ENCODE measurements around the gene ACADSB. TPM values are rescaled to one million over a fixed set of nuclear protein-coding genes. Genes with fewer than 3 reads are reported as not detected.

ACADSB gene
- total and polyA plus RNA-seq, 10 of the 15 experiments (the other 5 are each of a cell fraction or from before 2014, with no cell fraction given): 10.8 to 24.0 (median 15.0) TPM

- no peak for ATAC-seq
- Histone ChIP-seq H4K20me1 (ENCODE audit: control insufficient read depth, insufficient read depth) (no peaks in the 10 kb centered on the region), H3K9me3 (replicated peaks; ENCODE audit: control insufficient read depth, insufficient read depth, low read length) (no peaks in the 10 kb centered on the region), H3K27me3 (replicated peaks in 1 of 2; ENCODE audit: control insufficient read depth in 2 of 2, insufficient read depth in 2 of 2, low read length in 1 of 2) (no peaks in the 10 kb centered on the region), H3K4me2 (ENCODE audit: control insufficient read depth, insufficient read depth) (no peak overlapping the region), H3K79me2 (ENCODE audit: control insufficient read depth, insufficient read depth, low read length) (no peaks in the 10 kb centered on the region), H3K27ac (ENCODE audit: control insufficient read depth, insufficient read depth) (no peak overlapping the region), H3K9ac (ENCODE audit: control insufficient read depth, insufficient read depth, low read length) (no peak overlapping the region), H3K36me3 (ENCODE audit: control insufficient read depth in 2 of 2, insufficient read depth in 2 of 2, low read length in 1 of 2) (no peaks in the 10 kb centered on the region), H2AFZ (ENCODE audit: control insufficient read depth, low read depth, low read length) (no peak overlapping the region), H3K4me1 (ENCODE audit: control insufficient read depth, insufficient read depth, low read length) (no peaks in the 10 kb centered on the region), H3K4me3 (no peak overlapping the region)
- no TSS peak for BruUV-seq (replicated peaks)
- no peak for FAIRE-seq
- ChIA-PET RAD21 (ENCODE audit: unreplicated experiment) (no interaction called here), SMC1A (ENCODE audit: uncharacterized antibody, unreplicated experiment) (interaction anchor here (0.7 kb wide), 1 partner anchor 22 kb away, joined by 3 read pairs; no protein-coding TSS in a partner anchor), CTCF (interaction anchor here (1.3 kb wide), 1 partner anchor 10 kb away, joined by 3 read pairs; no protein-coding TSS in a partner anchor), POLR2A (no interaction called here)
- in situ Hi-C loops (cut with MboI) (no loop called here), intact Hi-C loops (cut with micrococcal nuclease; ENCODE audit: unreplicated experiment) (no loop called here)
- WGBS (ENCODE audit: insufficient coverage, insufficient replicate concordance, low lambda C conversion rate, missing lambda C conversion rate): 80% methylated on average over 2 of the region's 2 CpGs
- TF ChIP-seq TAF1 (IDR thresholded peaks at IDR 0.05; ENCODE audit: borderline replicate concordance, low read depth, low read length): no peak
- no peak for TF ChIP-seq KDM1A (IDR thresholded peaks at IDR 0.05; ENCODE audit: borderline replicate concordance)
- no peak for TF ChIP-seq CREB1 (IDR thresholded peaks at IDR 0.05; ENCODE audit: low read depth)
- no peak for TF ChIP-seq FOS (IDR thresholded peaks at IDR 0.05; ENCODE audit: borderline replicate concordance, extremely low read depth, insufficient read length)
- no peak for TF ChIP-seq CHD1 (IDR thresholded peaks at IDR 0.05; ENCODE audit: low read depth, low read length)
- no peak for TF ChIP-seq HCFC1 (IDR thresholded peaks at IDR 0.05; ENCODE audit: low read length)
- no peak for TF ChIP-seq NR2F1 (conservative IDR thresholded peaks at IDR 0.05)
- no peak for TF ChIP-seq YY1 (IDR thresholded peaks at IDR 0.05; ENCODE audit: low read depth, low read length)
- TF ChIP-seq ZNF384 (IDR thresholded peaks at IDR 0.05; ENCODE audit: borderline replicate concordance, low read depth, low read length): no peak
- TF ChIP-seq MTA3 (IDR thresholded peaks at IDR 0.05; ENCODE audit: borderline replicate concordance, low read length): no peak
- TF ChIP-seq TARDBP (IDR thresholded peaks at IDR 0.05; ENCODE audit: borderline replicate concordance): no peak
- TF ChIP-seq RELB (IDR thresholded peaks at IDR 0.05; ENCODE audit: low read depth): no peak
- TF ChIP-seq E2F4 (IDR thresholded peaks at IDR 0.05; ENCODE audit: low read depth, low read length): no peak
- no peak for TF ChIP-seq PRDM15 (CRISPR knock-in tag; IDR thresholded peaks at IDR 0.05)
- no peak for TF ChIP-seq SKIL (IDR thresholded peaks at IDR 0.05; ENCODE audit: low read depth, poor library complexity, severe bottlenecking)
- no peak for TF ChIP-seq PBX3 (IDR thresholded peaks at IDR 0.05; ENCODE audit: insufficient replicate concordance, low read depth, low read length)
- no peak for DNase-seq (ENCODE audit: low read depth, low spot score)
Measured at GRCh38 chr10:123024540-123024939, 15.7 kb downstream of the ACADSB start.
